NCI-H2171 (cell line): ENCODE results near the gene ARL5A.
"Not testable (repeated sequence)": the region's sequence is repeated elsewhere in the genome, so short reads cannot be mapped to it uniquely, and the experiment has no call there.

Experiments
- DNase-seq: peaks from one replicate; lab custom pipeline; 2025; lab: John Stamatoyannopoulos, UW

ARL5A gene

GRCh38 chr2:151795646-151796240 is 32.5 kb downstream of the ARL5A start:
- DNase-seq = no peak

- not testable (repeated sequence) for DNase-seq
These were observed 33.8 kb downstream of the ARL5A start for GRCh38 chr2:151794422-151794821.

- no peak for DNase-seq
These were observed 35.1 kb downstream of the ARL5A start for GRCh38 chr2:151793123-151793522.

GRCh38 chr2:151792589-151792988 is 35.6 kb downstream of the ARL5A start:
- no peak for DNase-seq

- no peak for DNase-seq
These were observed 36.7 kb downstream of the ARL5A start for GRCh38 chr2:151791545-151791944.

- no peak for DNase-seq
These were observed 37.5 kb downstream of the ARL5A start for GRCh38 chr2:151790689-151791088.

- DNase-seq = no peak
These were observed 39.0 kb downstream of the ARL5A start for GRCh38 chr2:151789055-151789834.

GRCh38 chr2:151786483-151786882 is 41.7 kb downstream of the ARL5A start:
- no peak for DNase-seq

GRCh38 chr2:151786077-151786476 is 42.1 kb downstream of the ARL5A start:
- DNase-seq = no peak

GRCh38 chr2:151783133-151783520 is 45.1 kb downstream of the ARL5A start:
- DNase-seq = no peak

GRCh38 chr2:151782378-151783132 is 45.7 kb downstream of the ARL5A start:
- DNase-seq = no peak

- no peak for DNase-seq
These were observed 46.6 kb downstream of the ARL5A start for GRCh38 chr2:151781642-151782041.

GRCh38 chr2:151780938-151781337 is 47.3 kb downstream of the ARL5A start:
- no peak for DNase-seq

- DNase-seq = no peak
These were observed 50.3 kb downstream of the ARL5A start for GRCh38 chr2:151777935-151778334.

- DNase-seq = no peak
These were observed 50.7 kb downstream of the ARL5A start for GRCh38 chr2:151777487-151777886.

- DNase-seq = no peak
These were observed 51.9 kb downstream of the ARL5A start for GRCh38 chr2:151776367-151776766.

- DNase-seq = no peak
These were observed 53.0 kb downstream of the ARL5A start for GRCh38 chr2:151775057-151775740.

GRCh38 chr2:151774506-151774905 is 53.7 kb downstream of the ARL5A start:
- DNase-seq = no peak

- no peak for DNase-seq
These were observed 56.4 kb downstream of the ARL5A start for GRCh38 chr2:151771599-151772358.

GRCh38 chr2:151770995-151771394 is 57.2 kb downstream of the ARL5A start:
- DNase-seq = no peak

- no peak for DNase-seq
These were observed 58.6 kb downstream of the ARL5A start for GRCh38 chr2:151769606-151770005.

GRCh38 chr2:151767536-151767935 is 60.7 kb downstream of the ARL5A start:
- DNase-seq = no peak
